CD4-positive, alpha-beta T cell treated with Interleukin-6 for 4 hours (primary cell): Measurements from ENCODE around the gene ENPP5.

Experiments
- DNase-seq: peaks from one replicate; pipeline ENCODE4 v3.0.0-alpha.2; 2020; ENCODE audit warnings: mixed read lengths

The ENPP5 gene

GRCh38 chr6:46170357-46171289, at the start of gene ENPP5:
Gene ENPP5, minus strand, starts transcription at chr6:46170980. Its CDS starts 2,718 bp downstream, at chr6:46168262.
- peak; percentile 74 for DNase-seq

GRCh38 chr6:46219661-46220060, 48.9 kb upstream of the ENPP5 start:
- no peak for DNase-seq

- DNase-seq: no peak
Observed at GRCh38 chr6:46218457-46218856, 47.7 kb upstream of the ENPP5 start.

- DNase-seq: no peak
Observed at GRCh38 chr6:46217671-46218131, 46.9 kb upstream of the ENPP5 start.

- no peak for DNase-seq
Observed at GRCh38 chr6:46216879-46217278, 46.1 kb upstream of the ENPP5 start.

- DNase-seq: no peak
Observed at GRCh38 chr6:46215777-46216176, 45.0 kb upstream of the ENPP5 start.

GRCh38 chr6:46215213-46215612, 44.4 kb upstream of the ENPP5 start:
- no peak for DNase-seq

GRCh38 chr6:46211917-46212316, 41.1 kb upstream of the ENPP5 start:
- DNase-seq: no peak

GRCh38 chr6:46210294-46210693, 39.5 kb upstream of the ENPP5 start:
- DNase-seq: no peak

GRCh38 chr6:46208303-46208702, 37.5 kb upstream of the ENPP5 start:
- no peak for DNase-seq

- no peak for DNase-seq
Observed at GRCh38 chr6:46207174-46207573, 36.4 kb upstream of the ENPP5 start.

GRCh38 chr6:46204880-46205650, 34.3 kb upstream of the ENPP5 start:
- DNase-seq: no peak

GRCh38 chr6:46203391-46204177, 32.8 kb upstream of the ENPP5 start:
- DNase-seq: no peak

- DNase-seq: no peak
Observed at GRCh38 chr6:46201702-46202101, 30.9 kb upstream of the ENPP5 start.

- DNase-seq: no peak
Observed at GRCh38 chr6:46199387-46199786, 28.6 kb upstream of the ENPP5 start.

- DNase-seq: no peak
Observed at GRCh38 chr6:46191961-46192360, 21.2 kb upstream of the ENPP5 start.

- DNase-seq: no peak
Observed at GRCh38 chr6:46190889-46191288, 20.1 kb upstream of the ENPP5 start.

- DNase-seq: no peak
Observed at GRCh38 chr6:46189726-46190125, 18.9 kb upstream of the ENPP5 start.

- DNase-seq: no peak
Observed at GRCh38 chr6:46186583-46186982, 15.8 kb upstream of the ENPP5 start.

- DNase-seq: no peak
Observed at GRCh38 chr6:46184114-46184513, 13.3 kb upstream of the ENPP5 start.

GRCh38 chr6:46175976-46176375, 5.2 kb upstream of the ENPP5 start:
- DNase-seq: no peak

- no peak for DNase-seq
Observed at GRCh38 chr6:46175446-46175845, 4.7 kb upstream of the ENPP5 start.

- no peak for DNase-seq
Observed at GRCh38 chr6:46174904-46175303, 4.1 kb upstream of the ENPP5 start.
